Endothelial cell of hepatic sinusoid (primary cell): ENCODE data around the gene RNU11.
"Not testable (repeated sequence)": the region's sequence is repeated elsewhere in the genome, so short reads cannot be mapped to it uniquely, and the experiment has no call there.

ENCODE experiments used
- in situ Hi-C: cut with HindIII; loops from 2 replicates; pipeline ENCODE4 v1.10.0; 2017; ENCODE audit warnings: low sequenced_read_pairs

Gene RNU11

GRCh38 chr1:28656335-28656734, 7.9 kb downstream of the RNU11 start:
- in situ Hi-C loops: no loop called here

GRCh38 chr1:28663871-28664470, 15.6 kb downstream of the RNU11 start:
- in situ Hi-C loops: no loop called here

GRCh38 chr1:28666806-28667205, 18.4 kb downstream of the RNU11 start:
- in situ Hi-C loops: no loop called here

- in situ Hi-C loops: no loop called here
Observed at GRCh38 chr1:28668191-28668955, 20.0 kb downstream of the RNU11 start, which contains the start of gene GMEB1. TSS of gene GMEB1 (plus strand) at chr1:28668784. CDS start at chr1:28683613, 14,829 bp downstream.

- in situ Hi-C loops: no loop called here
Observed at GRCh38 chr1:28668956-28669723, 20.7 kb downstream of the RNU11 start.

- in situ Hi-C loops: no loop called here
Observed at GRCh38 chr1:28671254-28671780, 22.9 kb downstream of the RNU11 start.

- in situ Hi-C loops: not testable (repeated sequence)
Observed at GRCh38 chr1:28672971-28673370, 24.6 kb downstream of the RNU11 start.

- in situ Hi-C loops: no loop called here
Observed at GRCh38 chr1:28675924-28676257, 27.5 kb downstream of the RNU11 start.

GRCh38 chr1:28680151-28680550, 31.8 kb downstream of the RNU11 start:
- in situ Hi-C loops: no loop called here

- in situ Hi-C loops: no loop called here
Observed at GRCh38 chr1:28682840-28683239, 34.4 kb downstream of the RNU11 start.

GRCh38 chr1:28684937-28685336, 36.5 kb downstream of the RNU11 start:
- in situ Hi-C loops: no loop called here

GRCh38 chr1:28691627-28692026, 43.2 kb downstream of the RNU11 start:
- in situ Hi-C loops: not testable (repeated sequence)
